Right cardiac atrium (tissue), 5 donors: ENCODE measurements around the gene DNAJC11. TPM values are rescaled to one million over a fixed set of nuclear protein-coding genes. Genes with fewer than 3 reads are reported as not detected.

Experiments used
- ATAC-seq, 2 donors: fragments of 200-7000 bp; cut with Tn5 transposase; one replicate each; pipeline versions ENCODE4 v1.8.0 to v1.9.1; 2020; ENCODE audit warnings: moderate library complexity in 2 of 2, mild to moderate bottlenecking in 1 of 2
- DNase-seq, 3 donors: peaks; one replicate each; pipeline ENCODE4 v3.0.0-alpha.2; 2020
- H3K27ac ChIP-seq: one replicate; pipeline ENCODE4 v1.5.1; 2013; ENCODE audit warnings: mild to moderate bottlenecking, low read length, control low read depth, moderate library complexity
- H3K27me3 ChIP-seq: one replicate; pipeline ENCODE4 v1.6.1; 2013; ENCODE audit not compliant: control insufficient read depth, insufficient read depth
- H3K4me1 ChIP-seq: one replicate; pipeline ENCODE4 v1.6.1; 2013; ENCODE audit warnings: low read length; ENCODE audit not compliant: control insufficient read depth, insufficient read depth
- H3K4me3 ChIP-seq: one replicate; pipeline ENCODE4 v1.5.1; 2013; ENCODE audit warnings: low read length, control low read depth
- H3K9me3 ChIP-seq: one replicate; pipeline ENCODE4 v1.6.1; 2013; ENCODE audit warnings: low read length; ENCODE audit not compliant: control insufficient read depth
- WGBS: extraction: QIAGEN DNeasy Blood & Tissue Kit; methylation state at CpG from one replicate; pipeline ENCODE4 v1.1.7; 2013; 5-methylcytosine and 5-hydroxymethylcytosine counted together
- intact Hi-C, 4 donors: fragments of 100-400 bp; cut with DNase I; formaldehyde crosslinking; loops; one replicate each; pipeline versions ENCODE4 v1.11.0 to v1.14.0; 2022 to 2023
- polyA plus RNA-seq: library from polyadenylated mRNA; stranded (reverse); fragments of 200-250 nt; gene quantifications from one replicate; pipeline ENCODE4 v1.2.3, GENCODE V29; 2013
- total RNA-seq, 4 donors: library from RNA; stranded (reverse); fragmentation: NEBNext Ultra II Directional; extraction: Animal tissue kit (Norgen Biotek cat#: 25700); gene quantifications; one replicate each; pipeline ENCODE4 v1.2.1, GENCODE V29; 2021
- donor health status: healthy with polysubstance abuse.
- donor health status: DM: no; HTN: yes; CAD: no.
- donor health status: DM: no; HTN: no; CAD: no.
- donor health status: DM: no; HTN: yes; CAD: no; lungs with severe emphysema.
- donor health status: DM: yes; HTN: yes; CAD: no.

DNAJC11 gene
- total and polyA plus RNA-seq, 5 donors: 37.5 to 65.6 (median 55.5) TPM

- ATAC-seq (no peak), DNase-seq (peak in 2 of 3 donors; percentile 46 to 59)
- Histone ChIP-seq H3K27me3 (no peaks in the 10 kb centered on the region), H3K9me3 (no peaks in the 10 kb centered on the region), H3K27ac (peak overlapping the region; percentile 53), H3K4me3 (no peak overlapping the region), H3K4me1 (peaks cover 16% of the 10 kb centered on the region)
- WGBS: 67% methylated on average over 15 of the region's 15 CpGs
- intact Hi-C loops: no loop called here
Observed at GRCh38 chr1:6596886-6597776, 104.5 kb downstream of the DNAJC11 start.

DNA sequence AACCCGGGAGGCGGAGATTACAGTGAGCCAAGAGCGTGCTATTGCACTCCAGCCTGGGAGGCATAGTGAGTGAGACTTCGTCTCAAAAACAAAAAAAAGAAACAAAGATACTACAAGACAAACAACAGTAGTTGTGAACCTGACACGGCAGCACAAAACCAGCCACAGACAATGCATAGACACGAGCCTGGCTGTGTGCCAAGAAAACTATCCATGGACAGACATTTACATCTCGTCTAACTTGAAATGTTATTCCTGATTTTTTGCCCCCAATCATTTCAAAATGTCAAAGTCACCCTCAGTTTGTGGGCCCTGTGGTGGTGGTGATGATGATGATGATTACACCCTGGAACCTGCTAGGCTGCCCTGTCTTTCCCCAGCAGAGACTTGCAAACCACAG, 105.3 kb downstream of the DNAJC11 start:
- Histone ChIP-seq H3K4me1 (peaks cover 16% of the 10 kb centered on the region), H3K9me3 (no peaks in the 10 kb centered on the region), H3K27ac (peak overlapping the region; percentile 30), H3K27me3 (no peaks in the 10 kb centered on the region), H3K4me3 (no peak overlapping the region)
- intact Hi-C loops: no loop called here
- ATAC-seq (no peak), DNase-seq (peak in 1 of 3 donors; percentile 57)
- 53% methylated on average over 7 of the region's 7 CpGs for WGBS

DNA sequence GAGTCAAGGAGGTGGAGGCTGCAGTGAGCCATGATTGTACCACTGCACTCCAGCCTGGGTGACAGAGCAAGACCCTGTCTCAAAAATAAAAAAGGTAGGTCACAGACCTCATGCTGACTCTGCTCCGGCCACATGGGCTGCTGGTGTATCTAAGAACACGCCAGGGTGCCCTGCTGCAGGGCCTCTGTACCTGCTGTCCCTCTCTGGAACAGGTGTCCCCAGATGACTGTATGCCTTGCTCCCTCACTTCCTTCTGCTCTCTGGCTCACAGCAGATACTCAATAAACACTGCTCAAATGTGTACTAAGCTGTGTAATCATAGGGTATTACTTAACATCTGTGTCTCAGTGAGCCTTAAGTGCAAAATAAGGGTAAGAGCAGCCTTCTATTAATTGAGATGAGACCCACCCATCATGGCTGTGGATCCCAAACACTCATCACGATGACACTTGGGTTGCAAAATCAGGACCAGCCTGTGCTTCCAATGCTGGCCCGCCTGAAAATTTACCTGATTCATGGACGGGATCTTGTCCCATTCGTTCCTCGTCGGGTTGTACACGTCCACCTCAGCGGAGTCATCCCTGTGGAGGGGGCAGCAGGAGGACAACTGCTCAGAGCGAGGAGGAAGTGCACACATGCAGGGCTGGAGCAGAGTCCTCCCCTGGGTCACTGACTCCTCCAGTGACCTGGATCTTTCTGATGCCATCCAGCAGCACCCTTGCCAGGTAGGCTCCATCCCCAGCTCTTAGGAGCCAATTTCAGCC, 106.5 kb downstream of the DNAJC11 start:
- no peak overlapping the region for H3K4me3 ChIP-seq
- H3K27me3 ChIP-seq: no peaks in the 10 kb centered on the region
- DNase-seq: peak in 1 of 3 donors; percentile 41
- 88% methylated on average over 11 of the region's 11 CpGs for WGBS
- H3K4me1 ChIP-seq: peaks cover 16% of the 10 kb centered on the region
- no peak overlapping the region for H3K27ac ChIP-seq
- ATAC-seq: no peak
- intact Hi-C loops: no loop called here
- no peaks in the 10 kb centered on the region for H3K9me3 ChIP-seq

GRCh38 chr1:6593810-6594209, 107.8 kb downstream of the DNAJC11 start:
- DNase-seq (no peak), ATAC-seq (no peak)
- WGBS: 95% methylated on average over 15 of the region's 15 CpGs
- Histone ChIP-seq H3K4me1 (peaks cover 12% of the 10 kb centered on the region), H3K27ac (no peak overlapping the region), H3K4me3 (no peak overlapping the region), H3K9me3 (no peaks in the 10 kb centered on the region), H3K27me3 (no peaks in the 10 kb centered on the region)
- intact Hi-C loops: no loop called here

DNA sequence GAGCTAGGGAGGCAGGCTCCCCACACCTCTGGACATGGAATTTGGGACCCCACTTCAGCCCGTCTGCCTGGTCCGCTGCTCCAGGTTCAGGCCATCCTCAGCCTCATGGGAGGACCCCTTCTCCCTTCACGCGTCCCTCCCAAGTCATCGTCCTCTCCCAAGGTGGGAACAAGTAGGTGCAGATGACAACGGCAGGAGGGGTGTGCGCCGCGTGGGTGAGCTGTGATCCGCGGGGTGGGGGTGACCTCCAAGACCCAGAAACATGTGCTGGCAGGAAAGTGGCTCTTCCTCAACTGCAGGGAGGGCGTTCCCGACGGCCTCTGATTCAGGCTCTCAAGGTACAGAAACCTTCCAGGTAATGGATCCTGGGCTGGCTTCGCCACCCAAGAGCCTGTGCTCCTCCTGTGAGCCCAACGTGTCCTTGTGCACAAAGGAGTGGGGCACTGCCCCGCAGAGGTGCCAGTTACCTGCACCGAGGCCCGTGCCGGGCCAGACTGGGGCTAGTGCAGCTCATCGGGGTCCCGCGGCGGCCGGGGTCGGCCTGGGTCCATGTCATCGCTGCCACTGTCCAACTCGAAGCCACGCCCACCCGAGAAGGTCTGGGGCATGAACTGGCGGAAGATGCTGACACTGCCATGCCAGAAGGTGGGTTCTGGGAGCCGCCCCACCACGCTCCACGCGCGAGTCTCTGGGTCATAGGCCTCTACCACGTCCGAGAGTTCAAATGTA, 108.6 kb downstream of the DNAJC11 start:
- no peaks in the 10 kb centered on the region for H3K27me3 ChIP-seq
- WGBS: 91% methylated on average over 38 of the region's 38 CpGs
- H3K4me3 ChIP-seq: no peak overlapping the region
- H3K9me3 ChIP-seq: no peaks in the 10 kb centered on the region
- no peak overlapping the region for H3K27ac ChIP-seq
- intact Hi-C loops: no loop called here
- ATAC-seq: no peak
- H3K4me1 ChIP-seq: peaks cover 12% of the 10 kb centered on the region
- peak in 1 of 3 donors; percentile 59 for DNase-seq

GRCh38 chr1:6592441-6592840, 109.2 kb downstream of the DNAJC11 start:
- Histone ChIP-seq H3K27me3 (no peaks in the 10 kb centered on the region), H3K4me1 (peaks cover 11% of the 10 kb centered on the region), H3K9me3 (no peaks in the 10 kb centered on the region), H3K4me3 (no peak overlapping the region), H3K27ac (no peak overlapping the region)
- no peak for ATAC-seq
- intact Hi-C loops: no loop called here
- DNase-seq: peak in 1 of 3 donors; percentile 58
- 37% methylated on average over 5 of the region's 5 CpGs for WGBS

GRCh38 chr1:6591644-6592043, 110.0 kb downstream of the DNAJC11 start:
- WGBS: 92% methylated on average over 6 of the region's 6 CpGs
- intact Hi-C loops: no loop called here
- H3K27me3 ChIP-seq: no peaks in the 10 kb centered on the region
- no peak for ATAC-seq
- no peak for DNase-seq
- no peak overlapping the region for H3K4me3 ChIP-seq
- no peak overlapping the region for H3K27ac ChIP-seq
- H3K9me3 ChIP-seq: no peaks in the 10 kb centered on the region
- H3K4me1 ChIP-seq: peaks cover 7% of the 10 kb centered on the region

DNA sequence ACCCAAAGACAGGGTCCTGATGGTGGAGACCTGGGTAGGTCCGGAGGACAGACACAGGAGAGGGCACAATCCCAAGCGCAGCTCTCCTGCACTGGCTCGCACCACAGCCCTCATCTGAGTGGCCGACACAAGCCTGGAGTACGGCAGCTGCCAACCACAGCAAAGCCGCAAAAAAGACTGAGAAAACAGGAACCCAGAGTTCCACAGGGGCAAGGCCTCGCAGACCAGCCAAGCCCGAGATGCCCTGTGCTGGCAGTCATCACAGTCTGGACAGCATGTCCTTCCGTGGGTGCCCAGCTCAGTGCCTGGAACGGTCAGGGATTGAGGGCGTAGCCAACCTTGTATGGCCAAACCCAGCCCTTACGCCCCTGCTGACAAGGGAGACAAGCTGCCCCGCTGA, 110.4 kb downstream of the DNAJC11 start:
- Histone ChIP-seq H3K27me3 (no peaks in the 10 kb centered on the region), H3K4me1 (peaks cover 5% of the 10 kb centered on the region), H3K9me3 (no peaks in the 10 kb centered on the region), H3K4me3 (no peak overlapping the region), H3K27ac (no peak overlapping the region)
- WGBS: 69% methylated on average over 13 of the region's 13 CpGs
- DNase-seq: peak in 1 of 3 donors; percentile 54
- intact Hi-C loops: no loop called here
- peak in 1 of 2 donors; percentile 8 for ATAC-seq

DNA sequence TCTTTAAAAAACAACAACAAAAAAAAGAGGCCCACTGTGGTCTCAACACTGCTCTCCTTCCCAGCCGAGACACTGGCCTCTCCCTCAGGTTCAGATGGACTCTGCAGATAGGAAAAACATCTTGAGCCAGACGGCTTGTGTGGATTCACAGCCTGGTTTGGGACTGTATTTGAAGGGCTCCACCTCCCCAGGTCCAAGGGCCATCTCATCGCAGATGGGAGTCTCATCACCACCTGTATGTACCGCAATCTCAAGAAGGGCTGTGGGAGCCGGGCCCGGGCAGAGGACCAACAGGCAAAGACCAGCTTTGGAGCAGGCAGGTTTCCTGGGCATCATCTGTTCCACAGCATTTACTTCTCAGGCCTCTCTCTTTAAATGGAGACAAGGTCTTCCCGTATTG, 111.6 kb downstream of the DNAJC11 start:
- no peak overlapping the region for H3K4me3 ChIP-seq
- no peaks in the 10 kb centered on the region for H3K27me3 ChIP-seq
- H3K4me1 ChIP-seq: peaks cover 5% of the 10 kb centered on the region
- 89% methylated on average over 7 of the region's 7 CpGs for WGBS
- no peak for ATAC-seq
- peak in 1 of 3 donors; percentile 31 for DNase-seq
- intact Hi-C loops: no loop called here
- no peak overlapping the region for H3K27ac ChIP-seq
- H3K9me3 ChIP-seq: no peaks in the 10 kb centered on the region

DNA sequence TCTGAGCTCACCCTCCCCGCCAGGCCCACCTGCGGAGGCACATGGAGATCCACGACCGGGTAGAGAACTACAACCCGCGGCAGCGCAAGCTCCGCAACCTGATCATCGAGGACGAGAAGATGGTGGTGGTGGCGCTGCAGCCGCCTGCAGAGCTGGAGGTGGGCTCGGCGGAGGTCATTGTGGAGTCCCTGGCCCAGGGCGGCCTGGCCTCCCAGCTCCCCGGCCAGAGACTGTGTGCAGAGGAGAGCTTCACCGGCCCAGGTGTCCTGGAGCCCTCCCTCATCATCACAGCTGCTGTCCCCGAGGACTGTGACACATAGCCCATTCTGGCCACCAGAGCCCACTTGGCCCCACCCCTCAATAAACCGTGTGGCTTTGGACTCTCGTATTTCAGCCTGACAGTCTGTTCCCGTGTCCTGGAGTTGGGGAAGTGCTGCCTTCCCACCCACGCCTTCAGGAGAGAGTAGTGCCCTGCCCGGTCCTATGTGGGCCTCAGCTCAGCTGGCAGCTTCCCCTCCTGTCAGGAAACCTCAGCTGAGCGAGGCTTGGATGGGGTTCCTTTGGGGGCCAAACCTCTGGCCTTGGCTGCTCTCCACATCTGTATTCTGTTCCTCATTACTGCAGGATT, 112.6 kb downstream of the DNAJC11 start:
- no peak for ATAC-seq
- H3K27me3 ChIP-seq: no peaks in the 10 kb centered on the region
- 78% methylated on average over 24 of the region's 24 CpGs for WGBS
- intact Hi-C loops: no loop called here
- H3K4me1 ChIP-seq: peaks cover 5% of the 10 kb centered on the region
- no peak overlapping the region for H3K27ac ChIP-seq
- H3K4me3 ChIP-seq: no peak overlapping the region
- no peaks in the 10 kb centered on the region for H3K9me3 ChIP-seq
- DNase-seq: peak in 1 of 3 donors; percentile 40
